Suprapubic skin (tissue), 3 donors: ENCODE results near the gene SLC10A1.

Experiments used
- CTCF ChIP-seq, 2 donors: fragments of 200-600 bp in 1 of 2; fragments of 450-650 bp in 1 of 2; sonication (generic) in 1 of 2; IDR thresholded peaks; one replicate each; pipeline ENCODE4 v1.5.1; 2016 to 2019; ENCODE audit warnings: antibody characterized with exemption in 2 of 2, mild to moderate bottlenecking in 1 of 2, moderate library complexity in 1 of 2
- POLR2A ChIP-seq, 2 donors: fragments of 450-650 bp; IDR thresholded peaks; one replicate each; pipeline ENCODE4 v1.6.1; 2017; ENCODE audit warnings: antibody characterized with exemption in 2 of 2, mild to moderate bottlenecking in 2 of 2, moderate library complexity in 2 of 2

DNA sequence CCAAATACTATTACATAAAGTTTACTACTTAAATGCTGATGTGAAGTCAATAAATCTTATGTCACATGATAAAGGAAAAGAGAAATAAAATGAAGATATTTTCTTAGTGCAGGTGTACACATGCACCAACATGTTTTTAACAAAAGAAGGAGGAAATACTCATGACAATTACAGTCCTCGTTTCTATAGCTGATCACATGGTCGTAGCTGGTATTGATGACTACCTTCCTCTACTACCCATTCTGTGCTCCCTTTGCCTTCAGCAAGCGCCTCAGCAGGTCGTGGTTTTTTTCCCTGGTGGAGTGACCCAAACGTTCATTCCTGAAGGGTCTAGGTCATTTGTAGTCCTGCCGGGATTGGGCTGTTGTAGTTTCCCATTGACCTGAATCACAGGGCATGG is 25.4 kb upstream of the SLC10A1 start:
- no peak for TF ChIP-seq CTCF (IDR thresholded peaks at IDR 0.05)
- no peak for TF ChIP-seq POLR2A (IDR thresholded peaks at IDR 0.05)
